SK-N-SH (cell line): ENCODE data around the gene VPS52.

Source experiments
- FOSL2 ChIP-seq: IDR thresholded peaks from 2 replicates; pipeline ENCODE4 v1.4.0; 2012; ENCODE audit warnings: low read depth, mild to moderate bottlenecking, moderate library complexity, borderline replicate concordance
- GABPA ChIP-seq: IDR thresholded peaks from 2 replicates; pipeline ENCODE4 v1.4.0; 2012; ENCODE audit warnings: low read depth, mild to moderate bottlenecking
- MAX ChIP-seq: IDR thresholded peaks from 2 replicates; pipeline ENCODE4 v1.4.0; 2012; ENCODE audit warnings: low read depth
- POLR2AphosphoS5 ChIP-seq: IDR thresholded peaks from 2 replicates; pipeline ENCODE4 v1.6.1; 2012; ENCODE audit warnings: low read depth, low read length
- TF ChIP-seq, protein P1 (sequence below): fragments of 200-600 bp; sonication (generic); IDR thresholded peaks from 2 replicates; pipeline ENCODE4 v1.6.1; 2017; ENCODE audit warnings: antibody characterized with exemption, mild to moderate bottlenecking, moderate library complexity
- TF ChIP-seq, protein P2 (sequence below): IDR thresholded peaks from 2 replicates; pipeline ENCODE4 v1.4.0; 2012; ENCODE audit warnings: low read depth, borderline replicate concordance
- TF ChIP-seq, protein P3 (sequence below): IDR thresholded peaks from 2 replicates; pipeline ENCODE4 v1.6.1; 2012; ENCODE audit warnings: mild to moderate bottlenecking, low read depth, low read length, moderate library complexity

DNA sequence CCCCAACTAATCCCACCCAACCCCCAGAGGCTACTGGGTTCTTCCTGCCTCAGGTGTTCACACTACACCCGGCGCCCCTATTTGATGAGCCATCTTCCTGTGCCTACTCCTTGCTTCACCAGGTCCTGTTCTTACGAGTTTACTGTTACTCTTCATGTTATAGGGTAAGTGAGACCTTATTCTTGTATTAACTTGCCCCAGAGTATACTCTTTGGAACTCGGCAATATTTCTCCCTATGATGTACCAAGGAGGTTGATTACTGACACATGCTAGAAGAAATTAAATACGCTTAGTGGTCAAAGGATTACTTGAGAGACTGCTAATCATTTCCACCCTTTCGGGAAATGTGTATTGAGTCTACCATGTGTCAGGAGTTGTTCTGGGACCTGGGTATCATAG is 54.4 kb downstream of the VPS52 start:
- TF ChIP-seq, protein P1, sequence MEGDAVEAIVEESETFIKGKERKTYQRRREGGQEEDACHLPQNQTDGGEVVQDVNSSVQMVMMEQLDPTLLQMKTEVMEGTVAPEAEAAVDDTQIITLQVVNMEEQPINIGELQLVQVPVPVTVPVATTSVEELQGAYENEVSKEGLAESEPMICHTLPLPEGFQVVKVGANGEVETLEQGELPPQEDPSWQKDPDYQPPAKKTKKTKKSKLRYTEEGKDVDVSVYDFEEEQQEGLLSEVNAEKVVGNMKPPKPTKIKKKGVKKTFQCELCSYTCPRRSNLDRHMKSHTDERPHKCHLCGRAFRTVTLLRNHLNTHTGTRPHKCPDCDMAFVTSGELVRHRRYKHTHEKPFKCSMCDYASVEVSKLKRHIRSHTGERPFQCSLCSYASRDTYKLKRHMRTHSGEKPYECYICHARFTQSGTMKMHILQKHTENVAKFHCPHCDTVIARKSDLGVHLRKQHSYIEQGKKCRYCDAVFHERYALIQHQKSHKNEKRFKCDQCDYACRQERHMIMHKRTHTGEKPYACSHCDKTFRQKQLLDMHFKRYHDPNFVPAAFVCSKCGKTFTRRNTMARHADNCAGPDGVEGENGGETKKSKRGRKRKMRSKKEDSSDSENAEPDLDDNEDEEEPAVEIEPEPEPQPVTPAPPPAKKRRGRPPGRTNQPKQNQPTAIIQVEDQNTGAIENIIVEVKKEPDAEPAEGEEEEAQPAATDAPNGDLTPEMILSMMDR: no peak
- TF ChIP-seq, protein P2, sequence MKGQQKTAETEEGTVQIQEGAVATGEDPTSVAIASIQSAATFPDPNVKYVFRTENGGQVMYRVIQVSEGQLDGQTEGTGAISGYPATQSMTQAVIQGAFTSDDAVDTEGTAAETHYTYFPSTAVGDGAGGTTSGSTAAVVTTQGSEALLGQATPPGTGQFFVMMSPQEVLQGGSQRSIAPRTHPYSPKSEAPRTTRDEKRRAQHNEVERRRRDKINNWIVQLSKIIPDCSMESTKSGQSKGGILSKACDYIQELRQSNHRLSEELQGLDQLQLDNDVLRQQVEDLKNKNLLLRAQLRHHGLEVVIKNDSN: no peak
- no peak for TF ChIP-seq POLR2AphosphoS5
- TF ChIP-seq, protein P3, sequence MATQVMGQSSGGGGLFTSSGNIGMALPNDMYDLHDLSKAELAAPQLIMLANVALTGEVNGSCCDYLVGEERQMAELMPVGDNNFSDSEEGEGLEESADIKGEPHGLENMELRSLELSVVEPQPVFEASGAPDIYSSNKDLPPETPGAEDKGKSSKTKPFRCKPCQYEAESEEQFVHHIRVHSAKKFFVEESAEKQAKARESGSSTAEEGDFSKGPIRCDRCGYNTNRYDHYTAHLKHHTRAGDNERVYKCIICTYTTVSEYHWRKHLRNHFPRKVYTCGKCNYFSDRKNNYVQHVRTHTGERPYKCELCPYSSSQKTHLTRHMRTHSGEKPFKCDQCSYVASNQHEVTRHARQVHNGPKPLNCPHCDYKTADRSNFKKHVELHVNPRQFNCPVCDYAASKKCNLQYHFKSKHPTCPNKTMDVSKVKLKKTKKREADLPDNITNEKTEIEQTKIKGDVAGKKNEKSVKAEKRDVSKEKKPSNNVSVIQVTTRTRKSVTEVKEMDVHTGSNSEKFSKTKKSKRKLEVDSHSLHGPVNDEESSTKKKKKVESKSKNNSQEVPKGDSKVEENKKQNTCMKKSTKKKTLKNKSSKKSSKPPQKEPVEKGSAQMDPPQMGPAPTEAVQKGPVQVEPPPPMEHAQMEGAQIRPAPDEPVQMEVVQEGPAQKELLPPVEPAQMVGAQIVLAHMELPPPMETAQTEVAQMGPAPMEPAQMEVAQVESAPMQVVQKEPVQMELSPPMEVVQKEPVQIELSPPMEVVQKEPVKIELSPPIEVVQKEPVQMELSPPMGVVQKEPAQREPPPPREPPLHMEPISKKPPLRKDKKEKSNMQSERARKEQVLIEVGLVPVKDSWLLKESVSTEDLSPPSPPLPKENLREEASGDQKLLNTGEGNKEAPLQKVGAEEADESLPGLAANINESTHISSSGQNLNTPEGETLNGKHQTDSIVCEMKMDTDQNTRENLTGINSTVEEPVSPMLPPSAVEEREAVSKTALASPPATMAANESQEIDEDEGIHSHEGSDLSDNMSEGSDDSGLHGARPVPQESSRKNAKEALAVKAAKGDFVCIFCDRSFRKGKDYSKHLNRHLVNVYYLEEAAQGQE: no peak
- TF ChIP-seq FOSL2: no peak
- TF ChIP-seq GABPA: no peak
- TF ChIP-seq MAX: no peak
